ENCODE data around the gene EFNB1. TPM values are rescaled to one million over a fixed set of nuclear protein-coding genes. Genes with fewer than 3 reads are reported as not detected.

Gene EFNB1
- total RNA-seq, 2 experiments from 2014 or later, result 4.1 to 4.8 TPM

DNA sequence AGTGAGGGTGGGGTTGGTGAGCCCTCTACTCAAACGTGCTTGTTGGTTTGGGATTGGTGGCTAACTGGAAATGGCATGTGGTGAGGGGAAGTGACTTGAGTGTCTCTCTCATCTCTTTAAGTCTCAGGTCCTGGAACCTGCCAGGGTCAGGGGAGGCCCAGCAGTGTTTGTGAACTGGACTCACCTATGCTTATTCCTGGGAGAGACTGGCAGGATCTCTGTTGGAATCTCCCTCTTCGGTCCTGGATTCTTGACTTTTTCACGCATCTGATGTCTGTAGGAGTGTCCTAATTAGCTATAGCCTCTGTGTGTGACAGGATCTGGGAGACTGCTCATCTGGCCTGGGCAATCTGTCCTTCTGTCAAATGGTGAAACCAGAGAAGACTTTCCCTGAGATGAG lies 7.2 kb upstream of the EFNB1 start:
- Mint-ChIP-seq H3K27ac (no peak overlapping the region), H3K36me3 (no peaks in the 10 kb centered on the region), H3K4me1 (peaks cover 2% of the 10 kb centered on the region), H3K4me3 (no peak overlapping the region), H3K9me3 (no peaks in the 10 kb centered on the region), H3K27me3 (peaks cover 4% of the 10 kb centered on the region)
- DNase-seq (no peak), ATAC-seq (ENCODE audit: low read depth) (no peak)
- POLR2A ChIA-PET, result no interaction called here

DNA sequence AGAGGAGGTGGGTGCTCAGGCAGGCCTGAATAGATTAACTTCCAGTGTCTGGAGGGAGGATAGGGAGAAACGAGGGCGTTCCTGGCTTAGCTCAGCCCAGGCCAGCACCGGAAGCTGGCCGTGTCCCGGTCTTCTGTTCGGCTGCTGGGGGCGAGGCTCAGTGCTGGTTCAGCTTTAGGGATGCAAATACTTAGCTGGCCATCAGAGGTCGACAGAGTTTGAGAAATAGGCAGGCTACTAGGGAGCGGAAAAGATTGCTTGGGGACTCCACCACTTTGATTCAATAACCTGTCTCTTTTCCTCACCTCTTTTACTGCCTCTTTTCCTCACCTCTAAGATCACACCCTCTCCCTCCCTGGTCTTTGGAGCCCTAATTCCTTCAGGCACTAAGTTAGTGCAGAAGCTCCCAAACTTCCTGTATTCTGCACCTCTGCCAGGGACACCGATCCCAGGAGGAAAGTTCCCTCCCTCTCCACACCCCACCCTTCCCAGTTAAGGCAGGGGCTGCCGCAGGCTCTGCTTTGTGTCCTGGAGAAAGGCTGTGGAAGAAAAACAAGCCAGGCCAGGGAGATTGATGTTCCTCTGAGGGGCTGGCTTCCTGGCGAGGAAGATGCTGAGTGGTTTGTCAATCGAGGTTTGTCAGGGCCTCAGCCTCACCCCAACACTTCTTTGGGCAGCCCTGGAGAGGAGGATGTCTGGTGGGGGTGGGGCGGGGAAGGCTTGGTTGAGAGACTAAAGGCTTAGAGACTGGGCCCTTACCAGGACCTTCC lies 6.0 kb upstream of the EFNB1 start:
- peak; percentile 71 for ATAC-seq (ENCODE audit: low read depth)
- Mint-ChIP-seq H3K9me3 (no peaks in the 10 kb centered on the region), H3K27me3 (no peaks in the 10 kb centered on the region), H3K36me3 (no peaks in the 10 kb centered on the region), H3K4me1 (peaks cover 4% of the 10 kb centered on the region), H3K4me3 (no peak overlapping the region), H3K27ac (no peak overlapping the region)
- POLR2A ChIA-PET, result no interaction called here
- DNase-seq, result no peak

DNA sequence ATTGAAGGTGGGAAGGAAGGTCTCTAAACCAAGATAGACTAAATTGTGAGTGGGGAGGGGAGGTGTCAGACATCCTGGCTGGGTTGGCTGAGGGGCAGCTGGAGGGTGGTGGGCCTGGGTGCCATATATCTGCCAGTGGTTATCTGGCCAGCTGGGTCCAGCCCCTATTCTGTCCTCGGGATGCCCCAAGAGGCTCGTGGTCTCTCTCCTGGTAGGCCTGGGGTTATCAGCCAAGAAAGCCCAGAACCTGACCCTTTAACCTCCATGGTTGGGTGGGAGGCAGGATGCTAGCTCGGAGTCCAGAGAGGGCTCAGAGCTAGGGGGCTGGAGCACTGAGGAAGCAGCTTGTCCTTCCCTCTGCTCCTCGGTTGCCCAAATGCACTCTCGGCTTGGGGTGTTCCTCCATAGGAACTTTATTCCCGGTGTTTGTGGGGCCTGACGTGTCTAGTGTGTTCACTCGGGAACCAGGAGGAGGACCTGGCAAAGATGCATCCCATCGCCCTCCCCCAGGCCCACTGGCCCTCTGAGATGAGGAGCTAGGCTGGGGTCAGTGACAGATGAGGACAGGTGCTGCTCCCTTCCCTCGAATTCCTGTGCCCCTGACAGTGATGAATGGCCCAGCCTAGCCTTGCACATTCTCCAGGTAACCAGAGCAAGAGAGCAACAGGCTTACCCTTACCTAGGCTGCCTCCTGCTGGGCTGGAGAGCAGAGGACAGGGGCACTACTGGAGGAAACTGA lies 5.2 kb upstream of the EFNB1 start:
- POLR2A ChIA-PET, result no interaction called here
- no peaks in the 10 kb centered on the region for H3K27me3 Mint-ChIP-seq
- peaks cover 5% of the 10 kb centered on the region for H3K4me1 Mint-ChIP-seq
- no peak overlapping the region for H3K27ac Mint-ChIP-seq
- no peaks in the 10 kb centered on the region for H3K9me3 Mint-ChIP-seq
- H3K4me3 Mint-ChIP-seq, result no peak overlapping the region
- no peak for ATAC-seq (ENCODE audit: low read depth)
- no peaks in the 10 kb centered on the region for H3K36me3 Mint-ChIP-seq
- DNase-seq, result no peak

DNA sequence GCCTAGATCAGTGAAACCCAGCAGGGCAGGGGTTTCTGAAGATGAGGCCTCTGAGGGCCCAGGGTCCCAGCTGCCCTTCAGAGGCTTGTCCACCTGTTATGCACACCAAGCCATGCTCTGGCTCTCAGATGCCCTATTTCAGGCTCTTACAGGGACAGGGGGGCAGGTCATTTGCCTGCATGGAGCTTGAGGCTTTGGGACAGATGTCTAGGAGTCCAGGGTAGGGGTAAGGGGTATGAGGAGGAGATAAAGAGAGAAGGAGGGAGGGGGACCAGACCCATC lies 4.7 kb upstream of the EFNB1 start:
- POLR2A ChIA-PET, result no interaction called here
- Mint-ChIP-seq H3K36me3 (no peaks in the 10 kb centered on the region), H3K9me3 (no peaks in the 10 kb centered on the region), H3K4me1 (peaks cover 6% of the 10 kb centered on the region), H3K27me3 (no peaks in the 10 kb centered on the region), H3K4me3 (no peak overlapping the region), H3K27ac (no peak overlapping the region)
- ATAC-seq (ENCODE audit: low read depth) (no peak), DNase-seq (no peak)

DNA sequence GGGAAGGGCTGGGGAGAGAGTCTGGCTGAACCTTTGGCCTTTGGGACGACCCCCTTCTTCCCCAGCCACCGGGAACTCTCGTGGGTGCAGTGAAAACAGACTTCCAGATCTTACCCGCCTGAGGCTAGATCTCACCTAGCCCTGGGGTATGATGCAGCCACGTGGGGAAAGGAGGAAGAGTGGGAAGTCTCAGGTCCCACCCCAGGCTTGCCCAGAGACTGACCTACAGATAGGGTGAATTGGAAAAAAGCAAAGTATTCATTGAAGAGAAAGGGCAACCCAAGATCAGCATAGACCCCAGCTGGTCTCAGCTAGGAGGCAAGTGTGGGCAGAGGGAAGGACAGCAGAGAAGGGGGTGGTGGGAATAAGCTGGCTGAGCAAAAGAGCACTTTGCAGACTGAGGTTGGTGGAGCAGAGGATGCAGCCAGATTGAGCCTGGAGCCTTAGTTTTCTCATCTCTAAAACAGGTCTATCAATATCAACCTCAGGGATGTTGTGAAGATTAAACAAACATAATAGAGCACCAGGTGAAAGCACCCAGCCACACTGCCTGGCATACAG lies 4.2 kb upstream of the EFNB1 start:
- POLR2A ChIA-PET, result no interaction called here
- H3K27me3 Mint-ChIP-seq, result peaks cover under 1% of the 10 kb centered on the region
- H3K9me3 Mint-ChIP-seq, result no peaks in the 10 kb centered on the region
- peaks cover 6% of the 10 kb centered on the region for H3K4me1 Mint-ChIP-seq
- H3K36me3 Mint-ChIP-seq, result no peaks in the 10 kb centered on the region
- ATAC-seq (ENCODE audit: low read depth), result no peak
- DNase-seq, result no peak
- no peak overlapping the region for H3K4me3 Mint-ChIP-seq
- H3K27ac Mint-ChIP-seq, result no peak overlapping the region

DNA sequence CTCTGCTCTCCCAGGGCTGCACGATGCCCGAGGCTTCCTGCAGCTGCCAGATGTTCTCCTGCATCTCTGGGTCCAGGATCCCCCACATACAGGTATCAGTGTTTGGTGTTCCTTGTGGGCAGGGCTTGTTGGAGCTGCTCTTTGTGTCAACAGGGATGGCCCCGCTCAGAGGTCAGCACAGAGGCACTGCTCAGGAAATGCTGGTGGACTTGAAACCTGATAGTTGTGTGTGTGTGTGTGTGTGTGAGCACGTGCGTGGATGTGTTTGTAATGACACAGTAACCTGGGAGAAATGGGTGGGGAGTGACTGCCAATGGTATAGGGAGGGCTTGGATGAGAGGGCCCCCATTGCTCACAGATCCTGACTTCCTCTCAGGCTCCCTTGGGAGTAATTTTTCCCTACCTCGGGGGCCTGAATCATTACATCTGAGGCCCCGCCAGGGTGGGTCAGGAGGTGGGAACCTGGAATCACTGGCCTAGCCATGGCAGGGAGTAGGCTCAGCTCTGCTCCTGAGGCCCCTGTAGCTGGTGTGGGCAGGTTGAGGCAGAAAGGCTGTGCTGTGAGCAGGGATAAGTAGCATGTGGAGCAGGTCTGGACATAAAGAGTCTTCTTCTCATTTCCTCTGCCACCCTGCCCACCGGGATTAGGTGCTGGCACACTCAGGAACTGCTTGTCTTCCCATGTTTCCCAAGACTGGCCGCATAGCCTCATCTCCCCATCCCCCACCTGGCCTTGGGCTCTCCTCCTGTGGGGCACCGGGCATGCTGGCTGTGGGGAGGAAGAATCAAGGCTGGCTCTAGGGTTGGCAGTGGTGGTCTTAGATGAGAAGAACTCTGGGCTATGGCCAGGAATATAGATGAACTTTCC lies 2.5 kb upstream of the EFNB1 start:
- POLR2A ChIA-PET, result no interaction called here

DNA sequence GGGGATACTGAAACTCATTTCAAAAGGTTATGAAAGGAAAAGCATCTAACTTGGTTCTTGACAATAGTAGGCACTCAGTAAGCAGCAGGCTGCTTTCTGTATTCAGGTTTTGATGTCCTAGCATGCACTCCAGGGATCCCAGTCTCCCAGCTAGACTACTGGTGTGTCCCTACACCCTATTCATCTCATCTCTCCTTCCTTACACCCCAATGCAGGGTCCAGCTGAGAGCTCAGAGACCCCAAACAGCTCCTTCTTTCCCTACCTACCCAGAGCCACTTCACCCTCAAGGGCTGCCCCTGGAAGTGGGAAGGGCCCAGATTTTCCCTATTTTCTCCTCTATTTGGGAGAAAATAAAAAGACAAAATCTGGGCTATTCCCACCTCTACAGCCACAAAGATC lies 1.6 kb upstream of the EFNB1 start:
- POLR2A ChIA-PET, result no interaction called here
- ATAC-seq (ENCODE audit: low read depth) (no peak), DNase-seq (no peak)
- Mint-ChIP-seq H3K27ac (no peak overlapping the region), H3K4me3 (no peak overlapping the region), H3K9me3 (no peaks in the 10 kb centered on the region), H3K27me3 (peaks cover 2% of the 10 kb centered on the region), H3K4me1 (peaks cover 12% of the 10 kb centered on the region), H3K36me3 (no peaks in the 10 kb centered on the region)

More for the DNA sequence above, 2.5 kb upstream of the EFNB1 start:
- H3K4me3 Mint-ChIP-seq, result no peak overlapping the region
- H3K9me3 Mint-ChIP-seq, result no peaks in the 10 kb centered on the region
- peaks cover 2% of the 10 kb centered on the region for H3K27me3 Mint-ChIP-seq
- no peak for ATAC-seq (ENCODE audit: low read depth)
- H3K36me3 Mint-ChIP-seq, result no peaks in the 10 kb centered on the region
- no peak overlapping the region for H3K27ac Mint-ChIP-seq
- no peak for DNase-seq
- H3K4me1 Mint-ChIP-seq, result peaks cover 6% of the 10 kb centered on the region

DNA sequence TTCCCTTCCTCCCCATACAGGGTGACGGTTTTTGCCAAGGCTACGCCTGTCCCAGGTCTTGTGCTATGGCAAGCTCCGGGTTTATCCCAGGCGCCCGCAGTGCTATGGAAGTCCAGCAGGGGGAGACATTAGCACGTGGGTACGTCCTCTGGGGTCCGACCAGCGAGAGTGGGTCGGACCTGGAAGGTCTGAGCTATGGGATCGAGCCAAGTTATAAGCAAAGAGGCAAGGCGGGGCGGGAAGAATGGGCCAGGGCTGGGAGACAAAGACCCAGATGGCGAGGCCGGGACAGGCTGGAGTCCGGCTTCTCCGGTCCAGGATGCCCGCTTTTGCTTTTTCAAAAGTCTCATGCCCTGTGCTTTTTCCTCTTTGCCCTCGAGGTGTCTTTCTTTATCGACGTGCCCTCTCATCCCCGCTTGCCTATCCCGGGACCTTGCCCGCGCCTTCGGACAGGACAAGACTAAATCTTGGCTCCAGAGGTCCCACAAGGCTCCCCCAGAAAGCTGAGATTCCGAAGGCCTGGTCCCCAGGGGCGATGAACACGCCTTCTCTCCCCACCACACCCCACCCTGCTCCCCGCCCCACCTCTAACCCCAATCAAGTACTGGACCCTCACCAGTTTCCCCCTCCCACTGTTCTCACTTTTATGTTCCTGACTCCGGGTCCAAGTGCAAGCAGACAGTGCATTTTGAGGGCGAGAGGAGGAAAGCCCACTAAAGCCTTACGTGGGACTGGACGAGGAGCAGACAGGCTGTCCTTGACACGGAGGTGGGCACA lies 785 bp upstream of the EFNB1 start:
- Mint-ChIP-seq H3K27ac (peak overlapping the region; percentile 75), H3K4me1 (peaks cover 10% of the 10 kb centered on the region), H3K4me3 (peak overlapping the region; percentile 87), H3K27me3 (peaks cover 2% of the 10 kb centered on the region), H3K9me3 (no peaks in the 10 kb centered on the region), H3K36me3 (no peaks in the 10 kb centered on the region)
- DNase-seq (peak; percentile 76), ATAC-seq (ENCODE audit: low read depth) (peak; percentile 31)
- POLR2A ChIA-PET, result interaction anchor here (1.2 kb wide), 1 partner anchor 394 kb away, joined by 5 read pairs; no protein-coding TSS in a partner anchor

DNA sequence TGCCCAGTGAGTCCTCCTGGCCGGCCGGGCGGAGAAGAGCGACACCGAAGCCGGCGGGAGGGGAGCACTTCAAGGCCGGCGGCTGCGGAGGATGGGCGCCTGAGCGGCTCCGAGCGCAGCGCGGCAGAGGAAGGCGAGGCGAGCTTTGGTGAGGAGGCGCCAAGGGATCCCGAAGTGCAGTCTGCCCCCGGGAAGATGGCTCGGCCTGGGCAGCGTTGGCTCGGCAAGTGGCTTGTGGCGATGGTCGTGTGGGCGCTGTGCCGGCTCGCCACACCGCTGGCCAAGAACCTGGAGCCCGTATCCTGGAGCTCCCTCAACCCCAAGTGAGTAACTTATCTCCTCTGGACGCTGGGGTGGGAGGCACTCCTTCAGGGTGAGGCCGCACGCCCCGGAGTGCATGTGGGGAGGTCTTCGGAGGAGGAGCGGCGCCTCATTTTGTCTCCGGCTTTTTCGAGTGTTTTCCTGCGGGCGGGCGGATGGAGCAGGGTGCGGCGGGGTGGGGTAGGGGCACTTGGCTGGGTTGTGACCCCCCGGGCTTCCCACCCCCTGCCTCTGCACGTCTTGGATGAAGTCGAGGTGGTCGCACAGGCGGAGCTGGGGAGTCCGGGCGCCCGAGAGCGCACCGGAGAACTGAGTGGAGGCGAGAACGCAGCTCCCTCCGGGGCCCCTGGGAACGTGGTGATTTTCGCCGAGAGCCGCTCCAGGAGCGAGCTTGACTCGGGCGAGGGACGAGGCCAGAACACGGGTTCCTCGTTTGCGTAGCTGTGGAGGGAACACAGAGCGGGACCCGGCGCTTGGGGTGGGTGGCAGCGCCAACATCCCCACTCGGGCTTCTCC lies 979 bp downstream of the EFNB1 start:
- Mint-ChIP-seq H3K36me3 (no peaks in the 10 kb centered on the region), H3K27me3 (peaks cover 2% of the 10 kb centered on the region), H3K4me3 (peak overlapping the region; percentile 87), H3K9me3 (no peaks in the 10 kb centered on the region), H3K4me1 (peaks cover 10% of the 10 kb centered on the region), H3K27ac (no peak overlapping the region)
- DNase-seq, result peak; percentile 40
- ATAC-seq (ENCODE audit: low read depth), result no peak
- POLR2A ChIA-PET, result interaction anchor here (1.2 kb wide), 1 partner anchor 392 kb away, joined by 5 read pairs; no protein-coding TSS in a partner anchor

DNA sequence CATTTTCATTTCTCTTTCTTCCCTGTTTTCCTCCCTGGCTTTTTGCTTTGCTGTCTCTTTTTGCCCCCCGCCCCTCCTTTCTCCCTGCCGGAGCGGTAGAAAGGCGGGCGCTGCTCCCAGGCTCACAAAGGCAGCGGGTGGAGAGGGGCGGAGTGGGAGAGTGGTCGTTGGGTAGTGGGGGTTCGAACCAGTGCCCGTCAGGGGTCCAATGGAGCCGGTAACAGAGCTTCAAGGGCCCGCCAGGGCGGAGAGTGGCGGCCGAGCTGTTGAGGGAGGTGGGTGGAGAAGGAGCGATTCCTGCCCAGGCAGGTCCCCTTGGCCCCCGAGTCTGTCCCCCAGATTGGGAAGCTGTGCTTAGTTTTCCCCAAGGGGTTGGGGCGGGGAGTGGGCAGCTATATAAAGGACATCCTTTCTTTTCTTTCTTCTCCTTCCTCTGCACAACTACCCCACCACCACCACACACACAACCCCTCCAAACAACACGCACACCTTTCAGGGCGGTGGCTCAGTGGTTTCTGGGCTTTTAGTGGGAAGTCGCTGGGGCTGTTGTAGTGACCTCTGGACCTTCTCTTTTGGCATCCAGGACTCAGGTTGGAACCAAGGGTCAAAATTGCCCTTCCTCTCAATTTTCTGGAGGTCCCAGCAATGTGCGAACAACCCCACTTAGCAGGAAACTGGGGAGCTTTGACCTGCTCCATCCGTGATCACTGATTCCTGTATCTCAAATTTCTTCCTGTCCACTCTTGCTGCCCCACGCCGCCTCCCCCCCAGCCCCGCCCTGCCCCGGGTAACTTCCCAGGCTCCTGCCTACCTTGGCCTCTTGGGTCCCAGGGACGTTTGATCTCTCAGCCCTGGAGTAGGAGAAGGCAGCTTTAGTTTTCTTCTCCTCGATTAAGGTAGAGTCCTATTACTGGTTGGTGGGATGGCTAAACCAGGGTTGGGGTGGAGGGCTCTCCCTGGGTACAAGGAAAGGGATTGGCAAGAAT lies 1.9 kb downstream of the EFNB1 start:
- Mint-ChIP-seq H3K9me3 (no peaks in the 10 kb centered on the region), H3K4me1 (peaks cover 10% of the 10 kb centered on the region), H3K27me3 (peaks cover 2% of the 10 kb centered on the region), H3K36me3 (no peaks in the 10 kb centered on the region), H3K27ac (no peak overlapping the region), H3K4me3 (peak overlapping the region; percentile 87)
- POLR2A ChIA-PET, result no interaction called here
- ATAC-seq (ENCODE audit: low read depth), result no peak
- DNase-seq, result no peak

DNA sequence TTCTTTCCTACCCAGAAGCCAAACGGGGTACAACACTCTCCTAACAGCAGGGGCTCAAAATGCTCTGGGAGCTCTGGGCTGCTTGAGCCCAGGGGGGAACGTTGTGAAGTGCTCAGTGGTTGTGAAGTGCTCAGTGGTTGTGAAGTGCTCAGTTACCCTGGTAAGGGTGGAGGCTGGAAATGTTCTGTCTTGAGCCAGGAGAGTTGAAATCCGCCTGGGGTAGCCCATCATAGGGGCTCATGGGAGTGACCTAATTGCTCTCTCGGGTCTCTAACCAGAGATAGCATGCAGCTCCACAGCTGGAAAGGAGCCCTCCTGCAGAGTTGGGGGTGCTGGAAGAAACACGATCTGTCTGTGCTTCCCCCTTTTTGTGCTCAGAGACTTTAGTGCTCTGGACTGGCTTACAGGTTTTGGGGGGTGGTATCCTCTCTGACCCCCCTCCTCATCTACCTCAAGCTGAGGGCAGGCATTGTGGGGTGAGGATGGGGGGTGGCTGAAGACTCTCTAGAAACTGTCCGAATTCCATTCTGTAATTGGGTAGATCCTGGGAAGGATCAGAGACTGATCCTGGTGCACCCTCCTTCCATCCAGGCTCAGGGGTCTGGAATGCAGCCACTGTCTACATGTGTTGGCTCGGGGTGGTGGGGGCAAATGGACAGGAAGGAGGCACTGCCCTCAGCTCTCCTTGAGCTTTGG lies 2.7 kb downstream of the EFNB1 start:
- Mint-ChIP-seq H3K27me3 (peaks cover 2% of the 10 kb centered on the region), H3K27ac (no peak overlapping the region), H3K4me1 (peaks cover 10% of the 10 kb centered on the region), H3K4me3 (peak overlapping the region; percentile 40), H3K36me3 (no peaks in the 10 kb centered on the region), H3K9me3 (no peaks in the 10 kb centered on the region)
- no peak for DNase-seq
- POLR2A ChIA-PET, result no interaction called here
- no peak for ATAC-seq (ENCODE audit: low read depth)
